ENCODE results near the gene IL1RN.

Gene IL1RN

DNA sequence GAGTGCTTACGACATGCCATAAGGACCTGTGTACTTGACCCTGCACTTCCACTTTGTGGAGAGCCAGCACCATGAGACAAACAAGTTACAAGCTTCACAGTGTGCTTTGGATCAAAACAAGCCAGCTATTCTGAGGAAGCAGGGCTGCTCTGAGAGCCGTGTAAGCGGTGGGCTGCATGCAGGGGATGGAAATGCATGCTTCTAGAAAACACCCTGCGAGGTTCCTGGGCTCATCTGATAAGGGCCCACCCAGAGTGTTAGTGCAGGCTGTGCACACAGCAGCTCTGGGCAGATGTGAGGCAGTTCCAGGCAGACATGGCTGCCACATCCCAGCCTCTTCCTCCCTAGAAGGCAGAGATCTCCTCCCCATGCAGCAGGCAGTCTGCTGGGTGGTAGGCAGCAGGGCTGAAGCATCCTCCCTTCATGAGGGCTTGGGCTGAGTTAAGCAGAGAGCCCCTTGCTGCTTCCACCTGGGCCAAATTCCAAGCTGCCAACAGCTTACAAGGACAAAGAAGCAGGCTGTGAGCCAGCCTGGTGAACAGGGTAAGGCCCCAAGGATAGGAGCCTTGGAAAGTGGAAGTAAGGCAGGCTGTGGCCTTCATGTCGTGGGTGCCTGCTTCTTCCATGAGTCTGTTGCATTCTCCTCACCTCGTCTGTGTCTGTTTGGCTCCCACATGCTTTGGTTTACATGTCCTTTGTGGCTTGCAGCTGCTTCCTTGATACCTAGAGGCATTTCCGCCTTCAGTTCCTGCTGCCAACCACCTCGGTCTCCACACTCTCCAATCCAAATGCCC lies 54.1 kb downstream of the IL1RN start:
- TF ChIP-seq, protein P1, sequence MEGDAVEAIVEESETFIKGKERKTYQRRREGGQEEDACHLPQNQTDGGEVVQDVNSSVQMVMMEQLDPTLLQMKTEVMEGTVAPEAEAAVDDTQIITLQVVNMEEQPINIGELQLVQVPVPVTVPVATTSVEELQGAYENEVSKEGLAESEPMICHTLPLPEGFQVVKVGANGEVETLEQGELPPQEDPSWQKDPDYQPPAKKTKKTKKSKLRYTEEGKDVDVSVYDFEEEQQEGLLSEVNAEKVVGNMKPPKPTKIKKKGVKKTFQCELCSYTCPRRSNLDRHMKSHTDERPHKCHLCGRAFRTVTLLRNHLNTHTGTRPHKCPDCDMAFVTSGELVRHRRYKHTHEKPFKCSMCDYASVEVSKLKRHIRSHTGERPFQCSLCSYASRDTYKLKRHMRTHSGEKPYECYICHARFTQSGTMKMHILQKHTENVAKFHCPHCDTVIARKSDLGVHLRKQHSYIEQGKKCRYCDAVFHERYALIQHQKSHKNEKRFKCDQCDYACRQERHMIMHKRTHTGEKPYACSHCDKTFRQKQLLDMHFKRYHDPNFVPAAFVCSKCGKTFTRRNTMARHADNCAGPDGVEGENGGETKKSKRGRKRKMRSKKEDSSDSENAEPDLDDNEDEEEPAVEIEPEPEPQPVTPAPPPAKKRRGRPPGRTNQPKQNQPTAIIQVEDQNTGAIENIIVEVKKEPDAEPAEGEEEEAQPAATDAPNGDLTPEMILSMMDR (IDR thresholded peaks at IDR 0.05): no peak
- Histone ChIP-seq H3K4me3 (no peak overlapping the region), H3K27ac (no peak overlapping the region)
- no peak for DNase-seq (ENCODE audit: low spot score)

DNA sequence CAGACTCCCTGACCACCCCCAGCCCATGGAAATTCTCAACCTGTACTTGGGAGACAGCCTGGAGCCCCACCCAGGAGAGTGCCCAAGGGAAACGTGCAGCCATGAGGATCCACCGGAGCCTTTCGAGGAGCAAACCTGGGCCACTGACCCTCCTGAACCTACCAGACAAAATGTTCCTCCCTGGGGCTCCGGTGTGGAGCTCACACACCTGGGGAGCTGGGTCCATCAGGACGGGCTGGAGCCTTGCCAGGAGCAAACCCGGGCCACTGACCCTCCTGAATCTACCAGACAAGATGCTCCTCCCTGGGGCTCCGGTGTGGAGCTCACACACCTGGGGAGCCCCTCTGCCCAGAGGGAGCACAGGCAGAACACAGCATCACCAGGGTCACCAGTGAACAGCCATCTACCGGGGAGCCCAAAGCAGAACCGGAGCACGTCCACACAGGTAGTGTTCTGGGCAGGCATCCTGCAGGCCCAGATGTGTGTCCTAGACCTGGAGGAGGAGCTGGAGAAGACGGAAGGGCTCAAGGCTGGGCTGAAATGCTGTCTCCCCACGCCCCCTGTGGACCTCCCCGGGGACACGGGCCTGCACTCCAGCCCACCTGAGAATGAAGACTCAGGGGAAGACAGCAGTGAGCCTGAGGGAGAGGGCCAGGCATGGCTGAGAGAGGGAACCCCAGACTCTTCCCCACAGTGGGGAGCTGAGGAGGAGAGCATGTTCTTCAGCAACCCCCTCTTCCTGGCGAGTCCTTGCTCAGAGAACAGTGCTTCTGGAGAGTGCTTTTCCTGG lies 55.3 kb downstream of the IL1RN start:
- DNase-seq (ENCODE audit: low spot score): no peak
- Histone ChIP-seq H3K4me3 (no peak overlapping the region), H3K27ac (no peak overlapping the region)
- TF ChIP-seq, protein P1 (IDR thresholded peaks at IDR 0.05): no peak

DNA sequence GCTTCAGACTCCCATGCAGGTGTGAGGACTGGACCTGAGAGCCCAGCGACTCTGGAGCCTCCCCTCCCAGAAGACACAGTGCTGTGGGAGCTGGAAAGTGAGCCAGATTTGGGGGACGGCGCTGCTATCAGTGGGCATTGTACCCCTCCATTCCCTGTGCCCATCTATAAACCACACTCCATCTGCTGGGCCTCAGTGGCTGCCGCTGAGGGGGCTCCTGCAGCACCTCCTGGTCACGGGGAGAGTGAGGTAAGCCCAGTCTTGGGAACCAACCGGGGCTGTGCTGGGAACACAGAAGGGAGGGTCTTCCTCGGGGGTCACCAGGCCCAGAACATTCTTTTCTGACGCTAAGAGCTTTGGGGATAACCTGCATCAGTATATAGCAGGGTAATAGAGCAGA lies 55.9 kb downstream of the IL1RN start:
- DNase-seq (ENCODE audit: low spot score): no peak
- TF ChIP-seq, protein P1 (IDR thresholded peaks at IDR 0.05): no peak
- no peak overlapping the region for H3K27ac ChIP-seq
- H3K4me3 ChIP-seq: no peak overlapping the region
